Stimulated activated CD8-positive, alpha-beta memory T cell treated with anti-CD3 and anti-CD28 coated beads, Interleukin-4, amount 100 ng/mL, for 1 hour (primary cell): ENCODE measurements around the gene BMAL2.

Experiments used
- DNase-seq, 2 donors: peaks; one replicate each; pipeline ENCODE4 v3.0.0-alpha.2; 2020; ENCODE audit warnings: low read depth in 2 of 2, low spot score in 1 of 2

Gene BMAL2

GRCh38 chr12:27319409-27319808 is 13.2 kb upstream of the BMAL2 start:
- DNase-seq = no peak

GRCh38 chr12:27319848-27320247 is 12.8 kb upstream of the BMAL2 start:
- no peak for DNase-seq

- no peak for DNase-seq
Observed at GRCh38 chr12:27324530-27324929, 8.1 kb upstream of the BMAL2 start.

GRCh38 chr12:27330846-27331245 is 1.8 kb upstream of the BMAL2 start:
- DNase-seq = no peak

- DNase-seq = no peak
Observed at GRCh38 chr12:27331291-27331926, 1.2 kb upstream of the BMAL2 start.

- no peak for DNase-seq
Observed at GRCh38 chr12:27331927-27332324, 710 bp upstream of the BMAL2 start.

GRCh38 chr12:27332407-27332713 is 276 bp upstream of the BMAL2 start:
- DNase-seq = no peak

GRCh38 chr12:27333403-27334009 is 870 bp downstream of the BMAL2 start:
- no peak for DNase-seq

- DNase-seq = no peak
Observed at GRCh38 chr12:27334042-27334720, 1.5 kb downstream of the BMAL2 start.

- no peak for DNase-seq
Observed at GRCh38 chr12:27334721-27335082, 2.1 kb downstream of the BMAL2 start.

- no peak for DNase-seq
Observed at GRCh38 chr12:27335364-27336281, 3.0 kb downstream of the BMAL2 start.

- DNase-seq = no peak
Observed at GRCh38 chr12:27336282-27336653, 3.6 kb downstream of the BMAL2 start.

GRCh38 chr12:27337376-27337775 is 4.7 kb downstream of the BMAL2 start:
- DNase-seq = no peak

GRCh38 chr12:27338473-27338872 is 5.8 kb downstream of the BMAL2 start:
- DNase-seq = no peak

GRCh38 chr12:27340971-27341370 is 8.3 kb downstream of the BMAL2 start:
- no peak for DNase-seq

GRCh38 chr12:27342536-27342935 is 9.9 kb downstream of the BMAL2 start:
- DNase-seq = no peak

GRCh38 chr12:27343255-27344000 is 10.8 kb downstream of the BMAL2 start:
- no peak for DNase-seq

- DNase-seq = no peak
Observed at GRCh38 chr12:27344246-27344645, 11.6 kb downstream of the BMAL2 start.

- DNase-seq = no peak
Observed at GRCh38 chr12:27344760-27345159, 12.1 kb downstream of the BMAL2 start.

GRCh38 chr12:27345376-27345775 is 12.7 kb downstream of the BMAL2 start:
- DNase-seq = no peak

GRCh38 chr12:27347779-27348178 is 15.1 kb downstream of the BMAL2 start:
- DNase-seq = no peak
